PC-3 (cell line): Measurements from ENCODE around the gene TUSC2. TPM values are rescaled to one million over a fixed set of nuclear protein-coding genes. Genes with fewer than 3 reads are reported as not detected.

ENCODE experiments used
- ATAC-seq: fragments of 200-7000 bp; cut with Tn5 transposase; 2 replicates; pipeline ENCODE4 v1.9.1; 2020; ENCODE audit warnings: mild to moderate bottlenecking, moderate library complexity
- BruUV-seq: library from RNA; stranded (reverse); fragments of 400-500 nt; replicated peaks from 2 replicates; lab custom pipeline; 2021; lab: Mats Ljungman, UMichigan
- CTCF ChIA-PET: fragments of 300-600 bp; sonication (Branson Sonifier 250); formaldehyde crosslinking; loops from one replicate; lab custom pipeline; 2022; ENCODE audit warnings: antibody characterized with exemption; lab: Charles Lee
- POLR2A ChIA-PET: fragments of 300-600 bp; sonication (Branson Sonifier 250); formaldehyde crosslinking; loops from one replicate; lab custom pipeline; 2022; ENCODE audit warnings: antibody characterized with exemption; ENCODE audit not compliant: unreplicated experiment; lab: Charles Lee
- DNase-seq: peaks from one replicate; pipeline ENCODE4 v3.0.0-alpha.2; 2015
- H2AFZ ChIP-seq: fragments of 300-600 bp; sonication (generic); 2 replicates; pipeline ENCODE4 v1.6.0; 2016; ENCODE audit warnings: antibody characterized with exemption, low read length
- H3F3A ChIP-seq: fragments of 300-600 bp; sonication (generic); one replicate; pipeline ENCODE4 v1.6.0; 2017; ENCODE audit warnings: antibody characterized with exemption, low read length, control low read depth, mild to moderate bottlenecking; ENCODE audit not compliant: unreplicated experiment
- H3K27ac ChIP-seq: fragments of 300-600 bp; sonication (generic); 2 replicates; pipeline ENCODE4 v1.5.1; 2016; ENCODE audit warnings: mild to moderate bottlenecking, low read length
- H3K27me3 ChIP-seq: fragments of 300-600 bp; sonication (generic); 2 replicates; pipeline ENCODE4 v1.6.1; 2016; ENCODE audit warnings: low read length, mixed read lengths
- H3K36me3 ChIP-seq: fragments of 300-600 bp; sonication (generic); 2 replicates; pipeline ENCODE4 v1.6.1; 2016; ENCODE audit warnings: low read depth, mixed run types, low read length, mixed read lengths
- H3K4me1 ChIP-seq: fragments of 300-600 bp; sonication (generic); 2 replicates; pipeline ENCODE4 v1.5.1; 2016; ENCODE audit warnings: low read length; ENCODE audit not compliant: insufficient read depth
- H3K4me2 ChIP-seq: fragments of 300-600 bp; sonication (generic); 2 replicates; pipeline ENCODE4 v1.6.0; 2016; ENCODE audit warnings: low read length
- H3K4me3 ChIP-seq: fragments of 300-600 bp; sonication (generic); 2 replicates; pipeline ENCODE4 v1.5.1; 2016; ENCODE audit warnings: mild to moderate bottlenecking, low read length, mixed read lengths
- H3K79me2 ChIP-seq: fragments of 300-600 bp; sonication (generic); 2 replicates; pipeline ENCODE4 v1.6.1; 2017; ENCODE audit warnings: low read length, mixed read lengths
- H3K9ac ChIP-seq: fragments of 300-600 bp; sonication (generic); 2 replicates; pipeline ENCODE4 v1.6.0; 2016; ENCODE audit warnings: mild to moderate bottlenecking, low read length
- H3K9me2 ChIP-seq: fragments of 300-600 bp; sonication (generic); replicated peaks from 2 replicates; pipeline ENCODE4 v1.6.1; 2016; ENCODE audit warnings: mixed run types, low read length, mixed read lengths
- H3K9me3 ChIP-seq: fragments of 300-600 bp; sonication (generic); 2 replicates; pipeline ENCODE4 v1.6.1; 2016; ENCODE audit warnings: low read length, mixed read lengths
- H4K20me1 ChIP-seq: fragments of 300-600 bp; sonication (generic); 2 replicates; pipeline ENCODE4 v1.6.1; 2016; ENCODE audit warnings: low read length, mixed read lengths
- EZH2 ChIP-seq: fragments of 300-600 bp; sonication (generic); IDR thresholded peaks from one replicate; pipeline ENCODE4 v1.6.1; 2017; ENCODE audit warnings: antibody characterized with exemption, mild to moderate bottlenecking, low read length; ENCODE audit not compliant: unreplicated experiment
- EZH2phosphoT487 ChIP-seq: fragments of 300-600 bp; sonication (generic); IDR thresholded peaks from 2 replicates; pipeline ENCODE4 v1.6.1; 2018; ENCODE audit warnings: mild to moderate bottlenecking, antibody characterized with exemption, low read length, borderline replicate concordance
- intact Hi-C: fragments of 100-400 bp; cut with micrococcal nuclease; formaldehyde crosslinking; loops from 2 replicates; pipeline ENCODE4 v1.9.0; 2023
- total RNA-seq: library from RNA; depleted of rRNA; stranded (reverse); fragments of >200 nt; gene quantifications from 2 replicates; pipeline ENCODE4 v1.2.3, GENCODE V29; 2014
- TF ChIP-seq, protein P1 (sequence below): fragments of 300-600 bp; sonication (generic); conservative IDR thresholded peaks from 2 replicates; pipeline ENCODE4 v1.5.1; 2017; ENCODE audit warnings: antibody characterized with exemption, low read depth, mild to moderate bottlenecking, low read length

TUSC2 gene
- total RNA-seq, 1 experiment from 2014 or later: 143 TPM

DNA sequence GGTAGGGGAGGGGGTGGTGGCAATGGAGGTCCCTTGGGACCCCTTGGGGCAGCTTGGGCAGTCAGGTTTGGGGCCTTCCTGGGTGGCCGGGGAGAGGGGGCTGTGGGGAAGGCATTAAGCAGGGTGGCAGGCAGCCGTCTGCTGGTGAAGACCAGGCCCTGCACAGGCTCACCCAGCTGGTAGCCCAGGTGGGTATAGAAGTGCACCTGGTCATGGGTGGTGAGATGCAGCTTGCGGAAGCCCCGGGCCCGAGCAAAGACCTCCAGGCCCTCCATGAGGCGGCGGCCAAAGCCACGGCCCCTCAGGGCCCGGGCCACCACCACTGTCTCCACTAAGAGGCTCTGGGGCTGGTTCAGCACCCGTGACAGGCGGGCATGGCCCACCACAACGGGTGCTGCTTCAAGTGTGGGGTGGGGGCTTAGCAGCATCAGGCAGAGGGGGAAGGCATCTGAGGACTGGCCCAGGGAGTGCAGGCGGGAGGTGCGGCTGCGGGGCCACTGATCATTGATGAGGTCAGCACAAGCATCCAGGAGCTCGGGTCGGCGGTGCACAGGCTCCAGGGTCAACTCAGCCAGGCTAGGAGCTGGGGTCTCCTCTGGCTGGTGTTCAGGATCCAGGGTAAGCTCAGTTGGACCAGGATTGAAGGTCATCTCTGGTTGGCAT, 31.2 kb downstream of the TUSC2 start:
- H3K4me1 ChIP-seq: peaks cover 26% of the 10 kb centered on the region
- H3K9me3 ChIP-seq: no peaks in the 10 kb centered on the region
- no peak for ATAC-seq
- CTCF ChIA-PET: interaction anchor here (0.6 to 0.7 kb wide), 2 partner anchors 22 to 25 kb away, joined by 3 to 8 read pairs; no protein-coding TSS in a partner anchor
- no peak overlapping the region for H3K9ac ChIP-seq
- no peak overlapping the region for H2AFZ ChIP-seq
- no peak overlapping the region for H3K4me2 ChIP-seq
- TF ChIP-seq, protein P1, sequence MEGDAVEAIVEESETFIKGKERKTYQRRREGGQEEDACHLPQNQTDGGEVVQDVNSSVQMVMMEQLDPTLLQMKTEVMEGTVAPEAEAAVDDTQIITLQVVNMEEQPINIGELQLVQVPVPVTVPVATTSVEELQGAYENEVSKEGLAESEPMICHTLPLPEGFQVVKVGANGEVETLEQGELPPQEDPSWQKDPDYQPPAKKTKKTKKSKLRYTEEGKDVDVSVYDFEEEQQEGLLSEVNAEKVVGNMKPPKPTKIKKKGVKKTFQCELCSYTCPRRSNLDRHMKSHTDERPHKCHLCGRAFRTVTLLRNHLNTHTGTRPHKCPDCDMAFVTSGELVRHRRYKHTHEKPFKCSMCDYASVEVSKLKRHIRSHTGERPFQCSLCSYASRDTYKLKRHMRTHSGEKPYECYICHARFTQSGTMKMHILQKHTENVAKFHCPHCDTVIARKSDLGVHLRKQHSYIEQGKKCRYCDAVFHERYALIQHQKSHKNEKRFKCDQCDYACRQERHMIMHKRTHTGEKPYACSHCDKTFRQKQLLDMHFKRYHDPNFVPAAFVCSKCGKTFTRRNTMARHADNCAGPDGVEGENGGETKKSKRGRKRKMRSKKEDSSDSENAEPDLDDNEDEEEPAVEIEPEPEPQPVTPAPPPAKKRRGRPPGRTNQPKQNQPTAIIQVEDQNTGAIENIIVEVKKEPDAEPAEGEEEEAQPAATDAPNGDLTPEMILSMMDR: no peak
- no peak for TF ChIP-seq EZH2phosphoT487
- no peak for TF ChIP-seq EZH2
- H3K27me3 ChIP-seq: no peaks in the 10 kb centered on the region
- H3K27ac ChIP-seq: no peak overlapping the region
- DNase-seq: no peak
- H3K9me2 ChIP-seq: no peaks in the 10 kb centered on the region
- intact Hi-C loops: no loop called here
- POLR2A ChIA-PET: no interaction called here
- BruUV-seq: no TSS peak
- peaks cover 18% of the 10 kb centered on the region for H3K79me2 ChIP-seq
- no peaks in the 10 kb centered on the region for H3F3A ChIP-seq
- H4K20me1 ChIP-seq: no peaks in the 10 kb centered on the region
- H3K4me3 ChIP-seq: no peak overlapping the region
- H3K36me3 ChIP-seq: no peaks in the 10 kb centered on the region

DNA sequence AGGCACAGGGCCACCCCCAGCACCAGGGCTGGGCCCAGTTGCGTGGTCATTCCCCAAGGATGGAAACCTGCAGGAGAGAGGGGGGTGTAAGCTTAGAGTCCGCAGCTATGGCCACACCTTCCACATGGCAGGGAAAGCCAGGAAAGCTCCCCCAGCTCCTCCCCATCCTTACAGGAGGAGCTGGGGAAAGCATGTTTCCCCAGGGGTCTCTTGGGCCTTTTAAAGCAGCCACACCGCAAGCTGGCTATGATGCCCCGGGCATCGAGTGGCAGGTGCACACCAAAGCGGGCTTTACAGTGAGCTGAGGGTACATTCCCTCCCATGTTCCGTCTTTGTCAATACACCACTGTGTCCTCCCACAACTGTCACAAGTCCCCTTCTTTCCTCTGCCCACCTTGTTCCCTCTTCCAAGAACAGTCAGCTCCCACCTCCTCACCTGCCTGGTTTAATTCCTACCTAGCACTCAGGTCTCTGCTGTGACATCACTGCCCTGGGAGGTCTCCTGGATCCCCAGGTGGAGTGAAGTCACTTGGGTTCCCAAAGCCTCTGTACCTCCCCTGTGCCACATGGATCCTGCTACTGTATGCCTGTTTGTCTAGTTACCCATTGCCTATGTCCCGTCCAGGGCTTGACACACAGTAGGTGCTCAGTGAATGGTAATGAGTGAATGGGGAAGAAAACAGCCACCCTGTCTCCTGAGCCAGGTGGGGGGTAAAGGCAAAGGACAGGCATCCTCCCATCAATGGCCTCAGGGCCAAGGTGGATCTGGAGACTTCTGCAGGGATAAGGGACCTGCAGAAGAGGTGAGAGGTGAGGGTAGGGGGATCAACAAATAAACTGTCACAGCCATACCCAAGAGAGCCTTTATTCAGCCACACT, 32.2 kb downstream of the TUSC2 start:
- no peak overlapping the region for H2AFZ ChIP-seq
- H3K4me1 ChIP-seq: peaks cover 26% of the 10 kb centered on the region
- no peak overlapping the region for H3K9ac ChIP-seq
- H3K9me2 ChIP-seq: no peaks in the 10 kb centered on the region
- no peaks in the 10 kb centered on the region for H3K27me3 ChIP-seq
- peaks cover 28% of the 10 kb centered on the region for H3K79me2 ChIP-seq
- H3K36me3 ChIP-seq: no peaks in the 10 kb centered on the region
- no TSS peak for BruUV-seq
- DNase-seq (no peak), ATAC-seq (no peak)
- H4K20me1 ChIP-seq: no peaks in the 10 kb centered on the region
- no peak overlapping the region for H3K27ac ChIP-seq
- no peaks in the 10 kb centered on the region for H3F3A ChIP-seq
- H3K4me2 ChIP-seq: no peak overlapping the region
- POLR2A ChIA-PET: no interaction called here
- CTCF ChIA-PET: no interaction called here
- no peak overlapping the region for H3K4me3 ChIP-seq
- no peaks in the 10 kb centered on the region for H3K9me3 ChIP-seq
- intact Hi-C loops: no loop called here
- no peak for TF ChIP-seq EZH2
- TF ChIP-seq, protein P1: no peak
- no peak for TF ChIP-seq EZH2phosphoT487
